K562 (cell line): ENCODE results near the gene YES1. TPM values are rescaled to one million over a fixed set of nuclear protein-coding genes. Genes with fewer than 3 reads are reported as not detected.

ENCODE experiments used
- BMI1 ChIP-seq: fragments of 150-350 bp; IDR thresholded peaks from 2 replicates; pipeline ENCODE4 v1.6.1; 2014; ENCODE audit warnings: low read length
- FOSL1 ChIP-seq: fragments of 200-800 bp; sonication (Bioruptor generic); conservative IDR thresholded peaks from 2 replicates; pipeline ENCODE4 v1.6.1; 2016; ENCODE audit warnings: missing genetic modification characterization, missing compliant biosample characterization
- FOXK2 ChIP-seq, 2 experiments: fragments of 450-650 bp; IDR thresholded peaks in 1 of 2; conservative IDR thresholded peaks in 1 of 2; 2 replicates each; pipeline ENCODE4 v1.6.1; 2016; ENCODE audit warnings: low read depth in 2 of 2, mild to moderate bottlenecking in 1 of 2
- HEY1 ChIP-seq: fragments of 250-450 bp; sonication (Bioruptor Pico); IDR thresholded peaks from 2 replicates; pipeline ENCODE4 v1.5.0; 2020; ENCODE audit warnings: mild to moderate bottlenecking, moderate library complexity, borderline replicate concordance
- MTA3 ChIP-seq: fragments of 450-650 bp; formaldehyde crosslinking; IDR thresholded peaks from 2 replicates; pipeline ENCODE4 v1.6.1; 2017; ENCODE audit warnings: mild to moderate bottlenecking, borderline replicate concordance
- RBBP5 ChIP-seq: fragments of 200-600 bp; sonication (generic); IDR thresholded peaks from 2 replicates; pipeline ENCODE4 v1.6.1; 2012; ENCODE audit warnings: borderline replicate concordance, mild to moderate bottlenecking, low read length, control low read depth, inconsistent platforms; ENCODE audit not compliant: insufficient read depth, poor library complexity, severe bottlenecking
- RCOR1 ChIP-seq, 2 experiments: IDR thresholded peaks; 2 replicates each; pipeline ENCODE4 v1.6.1; 2012; ENCODE audit warnings: low read depth in 2 of 2, low read length in 2 of 2, borderline replicate concordance in 1 of 2, improper control_type of control experiment in 1 of 2
- SAFB2 ChIP-seq: fragments of 200-400 bp; formaldehyde crosslinking; IDR thresholded peaks from 2 replicates; pipeline ENCODE4 v1.6.1; 2018; ENCODE audit warnings: borderline replicate concordance, low read length, low read depth, moderate library complexity; ENCODE audit not compliant: severe bottlenecking
- SMARCA5 ChIP-seq: fragments of 450-650 bp; IDR thresholded peaks from 2 replicates; pipeline ENCODE4 v1.6.1; 2016
- SRF ChIP-seq, 2 experiments: fragments of 250-450, 450-650 bp in 1 of 2; sonication (Bioruptor Pico) in 1 of 2; sonication (generic) in 1 of 2; formaldehyde crosslinking; IDR thresholded peaks; 2 replicates each; pipeline versions ENCODE4 v1.5.0 to v1.5.1; 2020 to 2022; ENCODE audit warnings: mild to moderate bottlenecking in 1 of 2, missing genetic modification reagents in 1 of 2
- SRSF9 ChIP-seq: fragments of 200-400 bp; formaldehyde crosslinking; IDR thresholded peaks from 2 replicates; pipeline ENCODE4 v1.6.1; 2017; ENCODE audit warnings: low read depth, low read length, borderline replicate concordance
- TAL1 ChIP-seq: fragments of 450-650 bp; IDR thresholded peaks from 2 replicates; pipeline ENCODE4 v1.6.1; 2016; ENCODE audit warnings: mild to moderate bottlenecking
- YBX1 ChIP-seq: fragments of 450-650 bp; IDR thresholded peaks from 2 replicates; pipeline ENCODE4 v1.7.1; 2016; ENCODE audit warnings: mild to moderate bottlenecking
- ZEB2 ChIP-seq: fragments of 450-650 bp; IDR thresholded peaks from 2 replicates; pipeline ENCODE4 v1.6.1; 2016
- ZNF23 ChIP-seq: fragments of 250-450 bp; sonication (Bioruptor Pico); IDR thresholded peaks from 2 replicates; pipeline ENCODE4 v1.4.0; 2020; ENCODE audit warnings: mild to moderate bottlenecking
- ZNF239 ChIP-seq: fragments of 250-450 bp; sonication (Bioruptor Pico); IDR thresholded peaks from 2 replicates; pipeline ENCODE4 v1.4.0; 2020; ENCODE audit warnings: mild to moderate bottlenecking
- ZNF764 ChIP-seq: fragments of 250-450 bp; sonication (Bioruptor Pico); IDR thresholded peaks from 2 replicates; pipeline ENCODE4 v1.4.0; 2020; ENCODE audit warnings: low read depth, mild to moderate bottlenecking, moderate library complexity
- polyA plus RNA-seq, 8 experiments: library from polyadenylated mRNA; depleted of rRNA in 4 of 8; stranded (reverse) in 5 of 8; unstranded in 3 of 8; fragments of >200 nt; fragmentation: Nextera tagmentation in 2 of 8; fragmentation: Illumina TruSeq in 1 of 8; extraction: Ambion mirVana in 2 of 8; extraction: Trizol in 1 of 8; gene quantifications; 2 replicates each; pipeline versions ENCODE4 v1.2.1 to v1.2.3, GENCODE V29; 2011 to 2014; ENCODE audit warnings: inconsistent platforms in 1 of 8, missing spikeins in 1 of 8
- total RNA-seq, 7 experiments: library from RNA; depleted of rRNA in 6 of 7; stranded (reverse); fragments of >200 nt in 6 of 7; fragmentation: Illumina TruSeq in 2 of 7; extraction: Trizol in 2 of 7; gene quantifications; 2 replicates each; pipeline versions ENCODE4 v1.2.1 to v1.2.3, GENCODE V29; 2011 to 2021; ENCODE audit warnings: low replicate concordance in 1 of 7
- TF ChIP-seq, protein P1 (sequence below): fragments of 250-450 bp; sonication (Bioruptor Pico); IDR thresholded peaks from 2 replicates; pipeline ENCODE4 v1.5.0; 2022; ENCODE audit warnings: mild to moderate bottlenecking
- TF ChIP-seq, protein P2 (sequence below), 2 experiments: IDR thresholded peaks; 2 replicates each; pipeline ENCODE4 v1.6.1; 2011; ENCODE audit warnings: borderline replicate concordance in 1 of 2, control low read depth in 1 of 2, low read depth in 1 of 2, low read length in 1 of 2, mild to moderate bottlenecking in 1 of 2, mixed read lengths in 1 of 2, moderate library complexity in 1 of 2; ENCODE audit not compliant: insufficient read depth in 1 of 2, insufficient read length in 1 of 2, poor library complexity in 1 of 2, severe bottlenecking in 1 of 2; ENCODE audit errors: extremely low read depth in 1 of 2
- TF ChIP-seq, protein P3 (sequence below): sonication (generic); formaldehyde crosslinking; IDR thresholded peaks from 2 replicates; pipeline ENCODE4 v1.8.1; 2022; ENCODE audit warnings: missing genetic modification reagents
- TF ChIP-seq, protein P4 (sequence below): fragments of 450-650 bp; IDR thresholded peaks from 2 replicates; pipeline ENCODE4 v1.6.1; 2017; ENCODE audit warnings: mild to moderate bottlenecking, moderate library complexity

Gene YES1
- total and polyA plus RNA-seq, 9 of the 15 experiments (the other 6 are each of a cell fraction or from before 2014, with no cell fraction given) = 37.2 to 115 (median 77.7) TPM

DNA sequence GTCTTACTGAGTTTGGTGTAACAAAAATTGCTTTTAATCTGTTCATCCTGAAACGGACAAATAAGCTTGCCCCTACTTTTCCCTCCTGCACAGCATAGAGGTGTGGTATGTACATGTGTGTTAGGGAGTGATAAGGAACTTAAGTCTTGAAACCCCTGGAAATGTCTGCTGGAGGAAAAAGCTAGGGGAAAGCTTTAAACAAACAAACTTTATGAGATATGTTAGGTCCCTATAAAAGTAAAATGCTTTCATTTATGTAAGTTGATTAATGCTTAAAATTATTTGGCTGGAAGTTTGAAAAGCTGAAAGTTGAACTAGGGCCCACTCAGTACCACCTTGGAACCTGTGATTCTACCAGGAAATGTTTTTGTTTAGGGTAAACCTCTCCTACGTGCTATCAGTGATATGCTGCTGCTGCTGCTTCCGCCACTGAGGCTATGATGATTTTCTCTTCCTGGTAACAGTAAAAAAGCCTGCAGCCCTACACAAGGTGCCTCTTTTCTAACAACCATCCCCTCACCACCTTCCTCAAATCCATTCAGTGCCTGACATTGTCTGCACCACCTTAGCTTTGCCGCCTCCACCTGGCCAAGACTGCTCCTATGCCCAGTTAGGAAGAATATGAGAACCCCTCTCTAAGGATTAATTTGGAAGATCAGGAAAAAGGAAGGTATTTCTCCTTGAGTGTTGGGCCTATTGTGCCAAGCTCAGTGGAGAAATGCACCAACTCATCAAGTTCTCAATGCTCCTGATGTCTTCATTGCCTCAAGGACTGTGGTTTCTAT lies 2.5 kb upstream of the YES1 start (continued):
- TF ChIP-seq SAFB2 (no peak), FOSL1 (tag) (0 out of 2 replicates have a peak, but pooled peaks have one; percentile 33), ZEB2 (0 out of 2 replicates have a peak, but pooled peaks have one; percentile 77), RCOR1 (IDR thresholded peaks at IDR 0.05; ENCODE audit: borderline replicate concordance in 1 of 2, low read depth in 2 of 2, low read length in 2 of 2) (peak in 1 of 2 experiments; percentile 59; a peak in 3 of 4 replicates), SRF (CRISPR knock-in tag; IDR thresholded peaks at IDR 0.05) (no peak), BMI1 (no peak), RBBP5 (peak; percentile 71), ZNF239 (CRISPR knock-in tag) (0 out of 2 replicates have a peak, but pooled peaks have one; percentile 13), TAL1 (peak; percentile 89), SMARCA5 (peak; percentile 68), YBX1 (no peak), ZNF23 (CRISPR knock-in tag) (no peak; the same call in 1 of the 2 replicates), SRSF9 (no peak), ZNF764 (CRISPR knock-in tag) (0 out of 2 replicates have a peak, but pooled peaks have one; percentile 57), HEY1 (no peak), FOXK2 (conservative IDR thresholded peaks at IDR 0.05 in 1 of 2, IDR thresholded peaks at IDR 0.05 in 1 of 2; ENCODE audit: low read depth in 2 of 2) (peak; percentile 38 to 42; a peak in 1 of 4 replicates), MTA3 (no peak; the same call in none of the 2 replicates)
- TF ChIP-seq, protein P1, sequence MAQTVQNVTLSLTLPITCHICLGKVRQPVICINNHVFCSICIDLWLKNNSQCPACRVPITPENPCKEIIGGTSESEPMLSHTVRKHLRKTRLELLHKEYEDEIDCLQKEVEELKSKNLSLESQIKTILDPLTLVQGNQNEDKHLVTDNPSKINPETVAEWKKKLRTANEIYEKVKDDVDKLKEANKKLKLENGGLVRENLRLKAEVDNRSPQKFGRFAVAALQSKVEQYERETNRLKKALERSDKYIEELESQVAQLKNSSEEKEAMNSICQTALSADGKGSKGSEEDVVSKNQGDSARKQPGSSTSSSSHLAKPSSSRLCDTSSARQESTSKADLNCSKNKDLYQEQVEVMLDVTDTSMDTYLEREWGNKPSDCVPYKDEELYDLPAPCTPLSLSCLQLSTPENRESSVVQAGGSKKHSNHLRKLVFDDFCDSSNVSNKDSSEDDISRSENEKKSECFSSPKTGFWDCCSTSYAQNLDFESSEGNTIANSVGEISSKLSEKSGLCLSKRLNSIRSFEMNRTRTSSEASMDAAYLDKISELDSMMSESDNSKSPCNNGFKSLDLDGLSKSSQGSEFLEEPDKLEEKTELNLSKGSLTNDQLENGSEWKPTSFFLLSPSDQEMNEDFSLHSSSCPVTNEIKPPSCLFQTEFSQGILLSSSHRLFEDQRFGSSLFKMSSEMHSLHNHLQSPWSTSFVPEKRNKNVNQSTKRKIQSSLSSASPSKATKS (CRISPR knock-in tag) = no peak
- TF ChIP-seq, protein P2, sequence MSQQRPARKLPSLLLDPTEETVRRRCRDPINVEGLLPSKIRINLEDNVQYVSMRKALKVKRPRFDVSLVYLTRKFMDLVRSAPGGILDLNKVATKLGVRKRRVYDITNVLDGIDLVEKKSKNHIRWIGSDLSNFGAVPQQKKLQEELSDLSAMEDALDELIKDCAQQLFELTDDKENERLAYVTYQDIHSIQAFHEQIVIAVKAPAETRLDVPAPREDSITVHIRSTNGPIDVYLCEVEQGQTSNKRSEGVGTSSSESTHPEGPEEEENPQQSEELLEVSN (IDR thresholded peaks at IDR 0.05; ENCODE audit: borderline replicate concordance in 1 of 2, extremely low read depth in 1 of 2, insufficient read depth in 1 of 2, insufficient read length in 1 of 2, low read depth in 1 of 2, low read length in 1 of 2, poor library complexity in 1 of 2, severe bottlenecking in 1 of 2) = peak in 1 of 2 experiments; percentile 55
- TF ChIP-seq, protein P3, sequence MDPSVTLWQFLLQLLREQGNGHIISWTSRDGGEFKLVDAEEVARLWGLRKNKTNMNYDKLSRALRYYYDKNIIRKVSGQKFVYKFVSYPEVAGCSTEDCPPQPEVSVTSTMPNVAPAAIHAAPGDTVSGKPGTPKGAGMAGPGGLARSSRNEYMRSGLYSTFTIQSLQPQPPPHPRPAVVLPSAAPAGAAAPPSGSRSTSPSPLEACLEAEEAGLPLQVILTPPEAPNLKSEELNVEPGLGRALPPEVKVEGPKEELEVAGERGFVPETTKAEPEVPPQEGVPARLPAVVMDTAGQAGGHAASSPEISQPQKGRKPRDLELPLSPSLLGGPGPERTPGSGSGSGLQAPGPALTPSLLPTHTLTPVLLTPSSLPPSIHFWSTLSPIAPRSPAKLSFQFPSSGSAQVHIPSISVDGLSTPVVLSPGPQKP (CRISPR knock-in tag) = no peak
- TF ChIP-seq, protein P4, sequence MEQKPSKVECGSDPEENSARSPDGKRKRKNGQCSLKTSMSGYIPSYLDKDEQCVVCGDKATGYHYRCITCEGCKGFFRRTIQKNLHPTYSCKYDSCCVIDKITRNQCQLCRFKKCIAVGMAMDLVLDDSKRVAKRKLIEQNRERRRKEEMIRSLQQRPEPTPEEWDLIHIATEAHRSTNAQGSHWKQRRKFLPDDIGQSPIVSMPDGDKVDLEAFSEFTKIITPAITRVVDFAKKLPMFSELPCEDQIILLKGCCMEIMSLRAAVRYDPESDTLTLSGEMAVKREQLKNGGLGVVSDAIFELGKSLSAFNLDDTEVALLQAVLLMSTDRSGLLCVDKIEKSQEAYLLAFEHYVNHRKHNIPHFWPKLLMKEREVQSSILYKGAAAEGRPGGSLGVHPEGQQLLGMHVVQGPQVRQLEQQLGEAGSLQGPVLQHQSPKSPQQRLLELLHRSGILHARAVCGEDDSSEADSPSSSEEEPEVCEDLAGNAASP = no peak
